GM21360 (cell line): Measurements from ENCODE around the gene TNIP2.
"Not testable (repeated sequence)": the region's sequence is repeated elsewhere in the genome, so short reads cannot be mapped to it uniquely, and the experiment has no call there.

Source experiments
- ATAC-seq: cut with Tn5 transposase; IDR thresholded peaks from one replicate; pipeline ENCODE4 v1.9.1; 2021; ENCODE audit warnings: mild to moderate bottlenecking, moderate library complexity; ENCODE audit not compliant: unreplicated experiment

The TNIP2 gene

GRCh38 chr4:2745981-2746806 is 9.9 kb downstream of the TNIP2 start:
- ATAC-seq: peak; percentile 91

GRCh38 chr4:2745516-2745915 is 10.6 kb downstream of the TNIP2 start:
- ATAC-seq: no peak

- no peak for ATAC-seq
These were observed 11.4 kb downstream of the TNIP2 start for GRCh38 chr4:2744576-2745270.

GRCh38 chr4:2743518-2744445 is 12.4 kb downstream of the TNIP2 start:
- ATAC-seq: no peak

- no peak for ATAC-seq
These were observed 13.2 kb downstream of the TNIP2 start for GRCh38 chr4:2742823-2743517.

GRCh38 chr4:2742081-2742822 is 13.9 kb downstream of the TNIP2 start:
- ATAC-seq: no peak

GRCh38 chr4:2741626-2742025 is 14.5 kb downstream of the TNIP2 start:
- no peak for ATAC-seq

- ATAC-seq: not testable (repeated sequence)
These were observed 17.8 kb downstream of the TNIP2 start for GRCh38 chr4:2738296-2738695.

GRCh38 chr4:2735869-2736268 is 20.3 kb downstream of the TNIP2 start:
- no peak for ATAC-seq

GRCh38 chr4:2734612-2735011 is 21.5 kb downstream of the TNIP2 start:
- no peak for ATAC-seq

GRCh38 chr4:2733844-2734574 is 22.1 kb downstream of the TNIP2 start:
- no peak for ATAC-seq

GRCh38 chr4:2733001-2733843 is 22.9 kb downstream of the TNIP2 start:
- no peak for ATAC-seq

GRCh38 chr4:2732526-2732925 is 23.6 kb downstream of the TNIP2 start:
- ATAC-seq: no peak

- no peak for ATAC-seq
These were observed 24.2 kb downstream of the TNIP2 start for GRCh38 chr4:2731907-2732317.

GRCh38 chr4:2729533-2729875 is 26.6 kb downstream of the TNIP2 start:
- ATAC-seq: no peak

GRCh38 chr4:2728806-2729532 is 27.2 kb downstream of the TNIP2 start:
- no peak for ATAC-seq

- ATAC-seq: no peak
These were observed 27.9 kb downstream of the TNIP2 start for GRCh38 chr4:2728221-2728620.

GRCh38 chr4:2726881-2727280 is 29.3 kb downstream of the TNIP2 start:
- ATAC-seq: not testable (repeated sequence)
